ENCODE measurements around the gene HNRNPLL.

DNA sequence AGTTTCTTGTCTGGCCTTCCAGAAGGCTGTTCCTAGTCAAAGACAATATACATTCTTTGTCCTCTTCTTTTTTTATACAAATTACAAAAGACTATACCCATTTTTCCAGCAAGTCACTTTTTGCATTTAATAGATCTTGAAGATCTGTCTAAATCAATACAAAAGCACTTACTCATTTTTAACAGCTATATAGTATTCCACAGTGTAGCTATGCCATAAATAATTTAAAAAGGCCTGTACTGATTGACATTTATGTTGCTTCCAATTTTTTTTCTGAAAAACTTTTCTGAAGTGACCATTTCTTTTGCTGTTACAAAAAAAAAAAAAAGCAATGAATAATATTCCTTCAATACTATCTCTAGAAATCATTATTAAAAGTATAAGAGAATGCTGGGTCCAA, 30.3 kb upstream of the HNRNPLL start:
- TF ChIP-seq CTCF (IDR thresholded peaks at IDR 0.05) (no peak), EP300 (IDR thresholded peaks at IDR 0.05; ENCODE audit: low read depth) (no peak), POLR2A (IDR thresholded peaks at IDR 0.05) (no peak), POLR2AphosphoS5 (IDR thresholded peaks at IDR 0.05) (no peak)

Measured in transverse colon (tissue), 4 donors.